Kidney epithelial cell (primary cell): ENCODE data around the gene ELF1. TPM values are rescaled to one million over a fixed set of nuclear protein-coding genes. Genes with fewer than 3 reads are reported as not detected.

ENCODE experiments used
- DNase-seq: peaks from one replicate; pipeline ENCODE4 v3.0.0-alpha.2; 2010; ENCODE audit warnings: low read depth
- H3K27me3 ChIP-seq: 2 replicates; pipeline ENCODE4 v1.6.0; 2011; ENCODE audit warnings: low read length; ENCODE audit not compliant: control insufficient read depth, insufficient read depth
- H3K36me3 ChIP-seq: 2 replicates; pipeline ENCODE4 v1.5.1; 2011; ENCODE audit warnings: low read length; ENCODE audit not compliant: control insufficient read depth, insufficient read depth
- H3K4me3 ChIP-seq: 2 replicates; pipeline ENCODE4 v1.5.1; 2011; ENCODE audit warnings: low read depth, mild to moderate bottlenecking, control low read depth, low read length
- CTCF ChIP-seq: IDR thresholded peaks from 2 replicates; pipeline ENCODE4 v1.5.1; 2011; ENCODE audit warnings: mild to moderate bottlenecking, moderate library complexity, low read length, control low read depth, inconsistent platforms; ENCODE audit not compliant: insufficient read depth, poor library complexity, severe bottlenecking
- total RNA-seq: library from RNA; depleted of rRNA; stranded (reverse); fragments of >200 nt; gene quantifications from 2 replicates; pipeline ENCODE4 v1.2.3, GENCODE V29; 2015

The ELF1 gene
- total RNA-seq, 1 donor from 2014 or later = 60.6 TPM

GRCh38 chr13:41015920-41016319 lies 3.2 kb downstream of the ELF1 start:
- DNase-seq = no peak
- Histone ChIP-seq H3K36me3 (no peaks in the 10 kb centered on the region), H3K4me3 (no peak overlapping the region), H3K27me3 (no peaks in the 10 kb centered on the region)
- TF ChIP-seq CTCF = no peak

DNA sequence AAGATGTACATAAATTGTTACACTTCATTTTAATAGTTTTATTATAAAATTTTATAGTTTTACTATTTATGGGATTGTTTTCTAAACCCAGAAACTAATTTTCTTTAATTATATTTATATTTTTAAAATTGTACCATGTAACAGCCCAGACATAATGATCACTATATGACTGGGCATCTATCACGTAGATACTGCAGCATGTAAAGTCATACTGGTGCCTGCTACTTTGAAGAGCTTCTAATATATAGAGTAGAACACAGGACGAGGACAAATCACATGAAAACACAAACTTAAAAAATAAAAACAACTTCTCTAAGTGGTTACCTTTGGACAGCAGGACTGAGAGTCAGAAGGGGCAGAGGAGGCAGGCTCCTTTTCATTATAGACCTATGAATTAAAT lies 5.3 kb downstream of the ELF1 start:
- H3K4me3 ChIP-seq = no peak overlapping the region
- TF ChIP-seq CTCF = no peak
- no peaks in the 10 kb centered on the region for H3K36me3 ChIP-seq
- no peaks in the 10 kb centered on the region for H3K27me3 ChIP-seq
- DNase-seq = no peak

DNA sequence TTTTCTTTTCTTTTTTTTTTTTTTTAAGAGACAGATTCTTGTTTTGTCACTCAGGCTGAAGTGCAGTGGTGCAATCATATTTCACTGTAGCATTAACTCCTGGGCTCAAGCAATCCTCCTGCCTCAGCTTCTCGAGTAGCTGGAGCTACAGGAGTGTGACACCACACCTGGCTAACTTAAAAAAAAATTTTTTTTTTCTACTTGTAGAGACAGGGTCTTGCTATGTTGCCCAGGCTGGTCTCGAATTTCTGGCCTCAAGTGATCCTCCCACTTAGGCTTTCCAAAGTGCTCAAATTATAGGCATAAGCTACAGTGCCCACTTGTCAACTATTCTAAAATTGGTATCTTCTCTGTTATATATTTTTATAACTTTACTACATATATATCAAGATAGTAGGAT lies 6.6 kb downstream of the ELF1 start:
- Histone ChIP-seq H3K36me3 (no peaks in the 10 kb centered on the region), H3K27me3 (no peaks in the 10 kb centered on the region), H3K4me3 (no peak overlapping the region)
- no peak for TF ChIP-seq CTCF
- no peak for DNase-seq

DNA sequence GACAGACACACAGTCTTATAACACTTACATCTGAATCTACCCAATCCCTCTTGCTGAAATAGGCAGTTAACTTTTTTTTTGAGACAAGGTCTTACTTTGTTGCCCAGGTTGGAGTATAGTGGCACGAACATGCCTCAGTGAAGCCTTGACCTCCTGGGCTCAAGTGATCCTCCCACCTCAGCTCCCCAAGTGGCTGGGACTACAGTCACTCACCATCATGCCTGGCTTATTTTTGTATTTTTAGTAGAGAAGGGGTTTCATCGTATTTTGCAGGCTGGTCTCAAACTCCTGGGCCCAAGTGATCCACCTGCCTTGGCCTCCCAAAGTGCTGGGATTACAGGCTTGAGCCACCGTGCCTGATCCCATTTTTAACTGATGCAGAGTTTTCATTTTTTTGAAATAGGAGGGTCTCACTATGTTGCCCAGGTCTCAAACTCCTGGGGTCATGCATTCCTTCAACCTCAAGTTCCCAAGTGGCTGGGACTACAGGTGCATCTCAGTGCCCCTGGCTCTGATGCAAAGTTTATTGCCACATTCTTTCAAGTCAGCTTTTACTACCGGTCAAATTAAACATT lies 7.6 kb downstream of the ELF1 start:
- H3K4me3 ChIP-seq = no peak overlapping the region
- no peaks in the 10 kb centered on the region for H3K36me3 ChIP-seq
- TF ChIP-seq CTCF = no peak
- H3K27me3 ChIP-seq = no peaks in the 10 kb centered on the region
- no peak for DNase-seq

GRCh38 chr13:41008349-41008980 lies 10.7 kb downstream of the ELF1 start:
- H3K27me3 ChIP-seq = no peaks in the 10 kb centered on the region
- no peaks in the 10 kb centered on the region for H3K36me3 ChIP-seq
- no peak for DNase-seq
- H3K4me3 ChIP-seq = no peak overlapping the region
- no peak for TF ChIP-seq CTCF

DNA sequence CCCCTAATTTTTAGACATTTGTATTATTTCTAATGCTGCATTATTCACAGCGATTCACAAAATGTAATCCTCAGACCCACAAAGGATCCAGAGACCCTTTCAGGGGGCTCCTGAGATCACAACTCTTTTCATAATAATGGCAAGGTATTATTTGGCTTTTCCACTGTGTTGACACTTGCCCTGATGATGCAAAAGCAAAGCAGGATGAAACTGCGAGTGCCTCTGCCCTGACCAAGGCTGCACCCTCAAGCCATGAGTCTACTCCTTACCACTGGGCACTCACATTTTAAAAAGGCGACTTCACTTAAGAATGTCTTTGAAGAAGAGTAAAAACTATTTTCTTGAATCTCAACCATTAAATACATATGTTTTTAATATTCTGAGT lies 11.4 kb downstream of the ELF1 start:
- TF ChIP-seq CTCF = no peak
- H3K36me3 ChIP-seq = no peaks in the 10 kb centered on the region
- no peaks in the 10 kb centered on the region for H3K27me3 ChIP-seq
- no peak for DNase-seq
- H3K4me3 ChIP-seq = no peak overlapping the region
